ENCODE measurements around the gene NTM.
"Not testable (repeated sequence)": the region's sequence is repeated elsewhere in the genome, so short reads cannot be mapped to it uniquely, and the experiment has no call there.

Gene NTM

DNA sequence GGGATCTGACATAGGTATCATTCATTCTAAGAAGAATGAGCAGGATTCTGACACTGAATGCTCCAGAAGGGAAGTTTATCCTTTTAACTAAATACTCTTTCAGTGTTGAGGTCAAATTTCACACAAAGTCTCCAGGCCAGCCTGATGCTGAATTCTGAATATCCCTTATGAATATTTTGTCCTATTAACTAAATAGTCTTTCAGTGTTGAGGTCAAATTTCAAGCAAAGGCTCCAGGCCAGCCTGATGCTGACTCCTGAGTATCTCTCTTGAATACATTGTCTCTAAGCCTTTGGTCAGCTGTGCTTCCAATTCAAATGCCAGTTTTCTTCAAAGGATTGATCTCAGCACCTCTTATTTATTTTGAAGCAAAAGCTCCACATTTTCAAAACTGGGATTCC lies 676.8 kb downstream of the NTM start:
- no peak for DNase-seq (ENCODE audit: low spot score)

- DNase-seq (ENCODE audit: low spot score): no peak
Measured at GRCh38 chr11:132048040-132048439, 677.6 kb downstream of the NTM start.

DNA sequence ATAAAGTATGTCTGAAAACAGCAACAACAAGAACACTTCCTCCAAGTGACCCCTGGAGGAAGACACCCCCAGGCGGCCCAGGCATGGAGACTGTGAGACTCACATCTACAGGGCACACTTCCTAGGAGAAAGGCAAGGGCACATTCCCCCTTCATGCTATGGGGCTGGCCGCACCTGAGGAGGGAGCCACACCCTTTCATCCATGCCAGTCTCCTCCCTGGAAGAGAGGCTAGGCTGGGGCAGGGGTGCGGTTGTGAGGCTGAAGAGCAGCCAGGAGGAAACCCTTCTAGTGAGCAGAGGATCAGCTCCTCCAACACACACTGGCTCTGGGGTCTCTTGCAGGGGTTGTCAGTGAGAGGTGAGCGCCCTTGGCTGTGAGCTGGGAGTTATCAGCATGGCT lies 678.8 kb downstream of the NTM start:
- DNase-seq (ENCODE audit: low spot score): no peak

- DNase-seq (ENCODE audit: low spot score): no peak
Measured at GRCh38 chr11:132050049-132050448, 679.6 kb downstream of the NTM start.

DNA sequence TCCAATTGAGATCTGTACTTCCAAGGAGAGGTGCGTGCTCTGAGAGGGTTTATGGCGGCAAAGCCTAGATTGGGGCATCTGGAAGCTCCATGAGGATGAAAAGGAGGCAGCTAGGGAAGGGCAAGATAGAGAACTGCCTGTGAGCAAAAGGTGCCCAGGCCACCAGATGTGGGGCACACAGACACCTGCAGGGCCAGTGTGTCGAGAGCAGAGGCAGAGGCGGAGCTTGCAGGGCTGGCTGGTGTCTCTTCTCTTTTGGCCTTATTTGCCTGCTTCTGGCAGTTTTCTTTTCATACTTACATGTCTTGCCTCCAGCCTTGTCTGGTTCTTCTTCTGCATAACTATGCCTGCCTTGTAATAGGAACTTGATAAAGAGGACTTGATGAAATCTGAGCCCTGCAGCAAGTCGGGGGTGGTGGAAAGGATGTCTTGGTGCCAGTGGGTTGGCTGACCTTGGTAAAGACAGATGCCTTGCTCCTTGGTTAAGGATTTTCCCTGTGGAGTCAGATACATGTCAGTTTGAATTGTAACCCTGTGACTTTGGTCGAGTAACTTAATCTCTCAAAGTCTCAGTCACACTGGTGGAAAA lies 680.3 kb downstream of the NTM start:
- DNase-seq (ENCODE audit: low spot score): no peak

- no peak for DNase-seq (ENCODE audit: low spot score)
Measured at GRCh38 chr11:132051704-132052103, 681.3 kb downstream of the NTM start.

GRCh38 chr11:132052342-132052741 lies 681.9 kb downstream of the NTM start:
- DNase-seq (ENCODE audit: low spot score): no peak

DNA sequence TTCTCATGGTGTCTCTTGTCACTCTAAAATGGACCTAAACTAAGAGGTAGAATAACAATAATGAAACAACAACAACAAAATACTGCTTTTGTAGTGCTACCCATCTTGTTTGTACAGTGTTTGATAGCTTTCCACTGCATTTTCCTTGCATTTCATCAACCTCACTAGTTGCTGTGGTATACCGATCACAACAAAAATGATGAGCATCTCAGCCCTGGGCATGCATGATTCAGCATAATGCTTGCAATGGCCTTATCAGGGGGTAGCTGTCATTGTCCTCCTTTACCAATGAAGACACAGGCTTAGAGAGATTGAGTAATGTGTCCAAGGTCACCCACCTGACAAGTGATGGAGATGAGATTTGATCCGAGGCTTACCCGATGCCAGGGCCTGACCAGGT lies 682.5 kb downstream of the NTM start:
- DNase-seq (ENCODE audit: low spot score): no peak

- DNase-seq (ENCODE audit: low spot score): peak; percentile 33
Measured at GRCh38 chr11:132054822-132055221, 684.4 kb downstream of the NTM start.

- DNase-seq (ENCODE audit: low spot score): no peak
Measured at GRCh38 chr11:132055296-132055695, 684.9 kb downstream of the NTM start.

DNA sequence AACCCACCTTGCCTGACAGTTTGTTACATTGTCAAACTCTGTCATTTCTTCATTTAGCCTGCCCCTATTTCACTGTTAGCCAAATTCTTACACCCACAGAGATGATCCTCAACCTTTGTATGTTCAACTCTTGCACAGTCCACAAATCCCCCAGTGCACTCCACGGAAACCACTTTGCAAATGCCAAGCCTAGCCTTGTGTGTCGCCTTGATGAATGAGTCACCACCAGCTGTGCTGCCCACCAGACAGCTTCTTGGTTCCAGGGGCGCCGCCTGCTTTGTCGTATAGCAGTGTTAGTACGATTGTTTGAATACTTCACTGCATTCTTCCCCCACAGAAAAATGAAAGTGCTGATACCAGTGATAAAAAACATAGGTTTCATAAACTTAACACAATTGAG lies 686.3 kb downstream of the NTM start:
- no peak for DNase-seq (ENCODE audit: low spot score)

- no peak for DNase-seq (ENCODE audit: low spot score)
Measured at GRCh38 chr11:132057266-132057665, 686.9 kb downstream of the NTM start.

- no peak for DNase-seq (ENCODE audit: low spot score)
Measured at GRCh38 chr11:132058211-132058772, 687.9 kb downstream of the NTM start.

- DNase-seq (ENCODE audit: low spot score): no peak
Measured at GRCh38 chr11:132060567-132060966, 690.2 kb downstream of the NTM start.

GRCh38 chr11:132062031-132062430 lies 691.6 kb downstream of the NTM start:
- no peak for DNase-seq (ENCODE audit: low spot score)

- no peak for DNase-seq (ENCODE audit: low spot score)
Measured at GRCh38 chr11:132062541-132062940, 692.1 kb downstream of the NTM start.

GRCh38 chr11:132064987-132065620 lies 694.7 kb downstream of the NTM start:
- DNase-seq (ENCODE audit: low spot score): peak; percentile 55

DNA sequence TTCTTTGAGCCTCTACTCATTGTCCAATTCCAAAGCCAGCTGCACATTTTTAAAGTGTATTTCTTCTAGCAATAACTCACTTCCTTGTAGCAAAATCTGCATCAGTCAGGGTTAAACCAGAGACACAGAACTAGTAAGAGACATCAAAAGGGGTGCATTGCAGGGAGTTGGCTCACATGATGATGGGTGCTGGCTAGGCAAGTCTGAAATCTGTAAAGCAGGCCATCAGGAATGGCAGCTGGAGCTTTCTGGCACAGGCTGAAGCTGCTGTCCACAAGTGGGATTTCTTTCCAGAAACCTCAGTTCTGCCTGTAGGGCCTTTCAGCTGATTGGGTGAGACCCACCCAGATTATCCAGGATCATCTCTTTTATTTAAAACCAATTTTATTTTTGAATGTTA lies 698.1 kb downstream of the NTM start:
- DNase-seq (ENCODE audit: low spot score): no peak

DNA sequence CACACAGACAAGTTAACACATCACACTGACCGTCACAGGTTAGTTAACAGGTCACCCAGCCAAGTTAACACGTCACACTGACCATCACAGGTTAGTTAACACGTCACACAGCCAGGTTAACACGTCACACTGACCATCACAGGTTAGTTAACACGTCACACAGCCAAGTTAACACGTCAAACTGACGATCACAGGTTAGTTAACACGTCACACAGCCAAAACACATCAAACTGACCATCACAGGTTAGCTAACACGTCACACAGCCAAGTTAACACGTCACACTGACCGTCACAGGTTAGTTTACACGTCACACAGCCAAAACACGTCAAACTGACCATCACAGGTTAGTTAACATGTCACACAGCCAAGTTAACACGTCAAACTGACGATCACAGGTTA lies 699.2 kb downstream of the NTM start:
- DNase-seq (ENCODE audit: low spot score): not testable (repeated sequence)

GRCh38 chr11:132070907-132071306 lies 700.5 kb downstream of the NTM start:
- not testable (repeated sequence) for DNase-seq (ENCODE audit: low spot score)

- peak; percentile 57 for DNase-seq (ENCODE audit: low spot score)
Measured at GRCh38 chr11:132072044-132072857, 701.8 kb downstream of the NTM start.

DNA sequence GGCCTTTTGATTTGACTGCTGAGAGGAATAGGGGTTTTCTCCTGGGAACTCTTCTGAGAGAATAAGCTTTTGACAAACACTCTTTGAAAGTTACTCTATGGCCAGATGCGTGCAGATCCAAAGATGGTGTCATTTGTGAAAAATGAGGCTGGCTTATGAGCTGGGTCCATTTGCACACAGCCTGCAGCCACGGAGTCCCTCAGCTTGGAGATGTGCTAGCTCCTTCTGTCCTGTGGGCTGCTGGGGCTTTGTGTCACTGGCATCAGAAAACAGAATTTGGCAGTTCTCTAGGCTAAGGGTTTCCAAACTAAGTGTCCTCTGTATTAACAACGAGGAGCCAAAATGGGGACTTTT lies 702.4 kb downstream of the NTM start:
- DNase-seq (ENCODE audit: low spot score): no peak

GRCh38 chr11:132073787-132074186 lies 703.4 kb downstream of the NTM start:
- DNase-seq (ENCODE audit: low spot score): no peak
